NCI-H510A (cell line): ENCODE data around the gene LSM2.

Source experiments
- DNase-seq: peaks from one replicate; lab custom pipeline; 2025; lab: John Stamatoyannopoulos, UW

Gene LSM2

DNA sequence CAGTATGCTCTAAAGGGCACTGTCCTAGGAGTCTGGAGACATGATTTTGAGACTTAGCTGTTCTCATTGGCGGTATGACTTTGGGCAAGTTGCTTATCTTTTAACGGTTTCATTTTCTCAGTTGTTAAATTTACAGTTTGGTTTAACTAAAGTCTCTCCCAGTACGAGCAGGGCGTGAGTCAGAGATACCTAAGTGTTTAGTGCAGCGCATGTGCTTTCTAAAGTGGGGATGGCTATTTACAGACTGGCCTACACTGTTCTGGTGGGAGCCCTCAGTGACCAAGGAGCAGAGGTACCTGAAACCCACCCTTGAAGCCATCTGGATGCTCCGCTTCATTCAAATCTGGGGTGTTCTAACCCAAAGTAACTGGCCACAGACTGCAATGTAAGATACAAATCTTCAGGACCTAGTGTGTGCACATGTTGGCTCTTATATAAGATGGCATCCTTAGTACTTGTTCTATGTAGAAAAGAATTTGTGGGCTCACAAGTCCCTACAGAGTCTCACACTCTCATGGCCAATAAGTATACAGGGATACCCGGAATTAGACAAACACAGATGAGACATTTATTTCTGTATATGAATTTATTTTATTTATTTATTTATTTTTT is 56.2 kb downstream of the LSM2 start:
- no peak for DNase-seq

DNA sequence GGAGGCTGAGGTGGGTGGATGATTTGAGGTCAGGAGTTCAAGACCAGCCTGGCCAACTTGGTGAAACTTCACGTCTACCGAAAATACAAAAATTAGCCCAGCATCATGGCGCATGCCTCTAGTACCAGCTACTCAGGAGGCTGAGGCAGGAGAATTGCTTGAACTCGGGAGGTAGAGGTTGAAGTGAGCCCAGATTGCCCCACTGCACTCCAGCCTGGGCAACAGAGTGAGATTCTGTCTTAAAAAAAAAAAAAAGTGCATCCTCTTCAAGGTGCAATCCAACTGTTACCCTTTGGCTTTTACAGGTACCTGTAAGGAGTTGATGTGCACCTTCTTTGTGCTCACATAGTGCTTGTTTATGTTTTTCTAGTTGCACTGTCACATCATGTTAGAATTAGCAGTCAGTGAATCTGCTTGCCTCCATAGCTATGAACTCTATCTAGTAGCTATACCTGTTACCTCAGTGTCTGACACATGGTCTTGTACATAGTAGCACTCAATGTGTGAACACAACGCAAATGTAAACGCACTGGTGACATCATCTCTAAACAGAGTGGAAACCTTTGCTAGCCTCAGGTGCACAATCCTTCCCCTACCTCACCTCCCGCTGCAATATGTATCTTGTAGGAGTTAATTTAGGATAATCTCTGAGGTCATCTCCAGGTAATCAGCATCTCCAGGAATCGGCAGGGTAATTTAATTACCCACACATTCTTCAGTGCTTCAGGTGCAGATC is 57.3 kb downstream of the LSM2 start:
- DNase-seq, result no peak
